ENCODE data around the gene ARSA. TPM values are rescaled to one million over a fixed set of nuclear protein-coding genes. Genes with fewer than 3 reads are reported as not detected.
A peak's percentile ranks its signal among the peaks of the same experiment; 100 is the strongest.

ARSA gene
- total and polyA plus RNA-seq, 2 experiments from 2014 or later = 8.1 to 8.2 TPM

DNA sequence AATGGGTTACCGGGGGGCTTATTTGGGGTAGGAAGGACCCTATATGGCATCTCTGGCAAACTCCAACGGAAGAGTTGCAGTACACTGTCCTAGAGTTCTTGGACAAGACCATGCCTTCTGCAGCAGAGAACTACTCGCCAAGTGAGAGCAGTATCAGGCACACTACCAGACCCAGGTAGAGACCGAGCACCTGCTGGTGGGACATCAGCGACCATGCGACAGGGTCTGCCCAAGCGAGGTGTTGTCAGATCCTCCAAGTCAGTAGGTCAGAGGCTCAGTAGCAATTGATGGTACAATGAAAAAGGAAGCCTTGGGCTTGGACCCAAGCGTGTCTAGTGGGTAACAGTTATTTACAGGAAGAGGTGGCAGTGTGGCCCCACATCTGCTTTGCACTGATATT, 42.2 kb downstream of the ARSA start (continued):
- TF ChIP-seq, protein P1, sequence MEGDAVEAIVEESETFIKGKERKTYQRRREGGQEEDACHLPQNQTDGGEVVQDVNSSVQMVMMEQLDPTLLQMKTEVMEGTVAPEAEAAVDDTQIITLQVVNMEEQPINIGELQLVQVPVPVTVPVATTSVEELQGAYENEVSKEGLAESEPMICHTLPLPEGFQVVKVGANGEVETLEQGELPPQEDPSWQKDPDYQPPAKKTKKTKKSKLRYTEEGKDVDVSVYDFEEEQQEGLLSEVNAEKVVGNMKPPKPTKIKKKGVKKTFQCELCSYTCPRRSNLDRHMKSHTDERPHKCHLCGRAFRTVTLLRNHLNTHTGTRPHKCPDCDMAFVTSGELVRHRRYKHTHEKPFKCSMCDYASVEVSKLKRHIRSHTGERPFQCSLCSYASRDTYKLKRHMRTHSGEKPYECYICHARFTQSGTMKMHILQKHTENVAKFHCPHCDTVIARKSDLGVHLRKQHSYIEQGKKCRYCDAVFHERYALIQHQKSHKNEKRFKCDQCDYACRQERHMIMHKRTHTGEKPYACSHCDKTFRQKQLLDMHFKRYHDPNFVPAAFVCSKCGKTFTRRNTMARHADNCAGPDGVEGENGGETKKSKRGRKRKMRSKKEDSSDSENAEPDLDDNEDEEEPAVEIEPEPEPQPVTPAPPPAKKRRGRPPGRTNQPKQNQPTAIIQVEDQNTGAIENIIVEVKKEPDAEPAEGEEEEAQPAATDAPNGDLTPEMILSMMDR (conservative IDR thresholded peaks at IDR 0.05; ENCODE audit: low read depth in 2 of 2) = no peak
- no peak for TF ChIP-seq POLR2AphosphoS5 (IDR thresholded peaks at IDR 0.05; ENCODE audit: low read depth)
- TF ChIP-seq ZNF331 (CRISPR knock-in tag; IDR thresholded peaks at IDR 0.05; ENCODE audit: low read depth) = no peak
- TF ChIP-seq CREB1 (CRISPR knock-in tag; IDR thresholded peaks at IDR 0.05; ENCODE audit: low read depth) = no peak
- TF ChIP-seq EZH2phosphoT487 (IDR thresholded peaks at IDR 0.05; ENCODE audit: unreplicated experiment) = no peak

DNA sequence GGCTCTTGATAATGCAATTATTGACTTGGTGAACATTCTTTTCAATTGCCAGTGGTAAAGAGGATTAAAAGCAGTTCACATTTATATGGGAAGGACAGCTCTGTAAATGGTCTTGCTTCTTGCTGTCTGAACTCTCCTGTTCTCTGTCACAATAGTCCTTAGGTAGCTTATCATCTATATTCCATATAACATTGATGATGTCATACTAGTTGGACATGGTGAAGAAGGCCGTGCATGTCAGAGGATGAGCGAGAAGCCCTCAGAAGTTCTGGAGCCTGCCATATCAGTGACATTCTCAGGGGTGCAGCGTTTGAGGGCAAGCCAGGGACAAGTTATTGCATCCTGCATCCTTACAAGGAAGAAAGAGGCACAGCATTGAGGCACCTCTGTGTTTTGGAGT, 42.7 kb downstream of the ARSA start:
- Histone ChIP-seq H3K4me3 (no peak overlapping the region), H4K20me1 (replicated peaks; ENCODE audit: insufficient read depth) (0 out of 2 replicates have a peak, but pooled peaks cover 3% of the 10 kb centered on the region), H3F3A (replicated peaks; ENCODE audit: low read depth) (peaks cover 15% of the 10 kb centered on the region), H3K4me2 (no peak overlapping the region), H3K79me2 (replicated peaks; ENCODE audit: insufficient read depth) (no peaks in the 10 kb centered on the region), H3K9me2 (ENCODE audit: insufficient read depth) (no peaks in the 10 kb centered on the region), H3K27ac (ENCODE audit: low read depth) (peak overlapping the region; percentile 64; the same call in 1 of the 2 replicates), H3K27me3 (ENCODE audit: insufficient read depth) (peaks cover 13% of the 10 kb centered on the region; the same call in 1 of the 2 replicates), H2AFZ (no peak overlapping the region), H3K4me1 (ENCODE audit: insufficient read depth) (peaks cover 8% of the 10 kb centered on the region), H3K36me3 (ENCODE audit: insufficient read depth) (no peaks in the 10 kb centered on the region)
- Mint-ChIP-seq H3K4me1 (peaks cover 7% of the 10 kb centered on the region), H3K27me3 (ENCODE audit: insufficient read depth, low read depth, poor library complexity) (peaks cover 10% of the 10 kb centered on the region), H3K9me3 (no peaks in the 10 kb centered on the region), H3K4me3 (no peak overlapping the region; the same call in 2 of the 3 replicates), H3K36me3 (ENCODE audit: low read depth) (no peaks in the 10 kb centered on the region; the same call in 2 of the 3 replicates), H3K27ac (no peak overlapping the region)
- DNase-seq (ENCODE audit: low spot score) = no peak
- no peak for ATAC-seq
- TF ChIP-seq POLR2AphosphoS5 (IDR thresholded peaks at IDR 0.05; ENCODE audit: low read depth) (no peak), STAT1 (IDR thresholded peaks at IDR 0.05; ENCODE audit: unreplicated experiment) (no peak), ZNF331 (CRISPR knock-in tag; IDR thresholded peaks at IDR 0.05; ENCODE audit: low read depth) (no peak), CREB1 (CRISPR knock-in tag; IDR thresholded peaks at IDR 0.05; ENCODE audit: low read depth) (no peak), ZNF114 (CRISPR knock-in tag; IDR thresholded peaks at IDR 0.05) (no peak), EZH2 (IDR thresholded peaks at IDR 0.05; ENCODE audit: low read depth, unreplicated experiment) (no peak), EZH2phosphoT487 (IDR thresholded peaks at IDR 0.05; ENCODE audit: unreplicated experiment) (no peak), JUNB (IDR thresholded peaks at IDR 0.05; ENCODE audit: unreplicated experiment) (no peak), NANOG (IDR thresholded peaks at IDR 0.05; ENCODE audit: borderline replicate concordance) (no peak)
- TF ChIP-seq, protein P1 (conservative IDR thresholded peaks at IDR 0.05; ENCODE audit: low read depth in 2 of 2) = no peak
- TF ChIP-seq, protein P2, sequence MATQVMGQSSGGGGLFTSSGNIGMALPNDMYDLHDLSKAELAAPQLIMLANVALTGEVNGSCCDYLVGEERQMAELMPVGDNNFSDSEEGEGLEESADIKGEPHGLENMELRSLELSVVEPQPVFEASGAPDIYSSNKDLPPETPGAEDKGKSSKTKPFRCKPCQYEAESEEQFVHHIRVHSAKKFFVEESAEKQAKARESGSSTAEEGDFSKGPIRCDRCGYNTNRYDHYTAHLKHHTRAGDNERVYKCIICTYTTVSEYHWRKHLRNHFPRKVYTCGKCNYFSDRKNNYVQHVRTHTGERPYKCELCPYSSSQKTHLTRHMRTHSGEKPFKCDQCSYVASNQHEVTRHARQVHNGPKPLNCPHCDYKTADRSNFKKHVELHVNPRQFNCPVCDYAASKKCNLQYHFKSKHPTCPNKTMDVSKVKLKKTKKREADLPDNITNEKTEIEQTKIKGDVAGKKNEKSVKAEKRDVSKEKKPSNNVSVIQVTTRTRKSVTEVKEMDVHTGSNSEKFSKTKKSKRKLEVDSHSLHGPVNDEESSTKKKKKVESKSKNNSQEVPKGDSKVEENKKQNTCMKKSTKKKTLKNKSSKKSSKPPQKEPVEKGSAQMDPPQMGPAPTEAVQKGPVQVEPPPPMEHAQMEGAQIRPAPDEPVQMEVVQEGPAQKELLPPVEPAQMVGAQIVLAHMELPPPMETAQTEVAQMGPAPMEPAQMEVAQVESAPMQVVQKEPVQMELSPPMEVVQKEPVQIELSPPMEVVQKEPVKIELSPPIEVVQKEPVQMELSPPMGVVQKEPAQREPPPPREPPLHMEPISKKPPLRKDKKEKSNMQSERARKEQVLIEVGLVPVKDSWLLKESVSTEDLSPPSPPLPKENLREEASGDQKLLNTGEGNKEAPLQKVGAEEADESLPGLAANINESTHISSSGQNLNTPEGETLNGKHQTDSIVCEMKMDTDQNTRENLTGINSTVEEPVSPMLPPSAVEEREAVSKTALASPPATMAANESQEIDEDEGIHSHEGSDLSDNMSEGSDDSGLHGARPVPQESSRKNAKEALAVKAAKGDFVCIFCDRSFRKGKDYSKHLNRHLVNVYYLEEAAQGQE (IDR thresholded peaks at IDR 0.05; ENCODE audit: unreplicated experiment) = no peak
- TF ChIP-seq, protein P3, sequence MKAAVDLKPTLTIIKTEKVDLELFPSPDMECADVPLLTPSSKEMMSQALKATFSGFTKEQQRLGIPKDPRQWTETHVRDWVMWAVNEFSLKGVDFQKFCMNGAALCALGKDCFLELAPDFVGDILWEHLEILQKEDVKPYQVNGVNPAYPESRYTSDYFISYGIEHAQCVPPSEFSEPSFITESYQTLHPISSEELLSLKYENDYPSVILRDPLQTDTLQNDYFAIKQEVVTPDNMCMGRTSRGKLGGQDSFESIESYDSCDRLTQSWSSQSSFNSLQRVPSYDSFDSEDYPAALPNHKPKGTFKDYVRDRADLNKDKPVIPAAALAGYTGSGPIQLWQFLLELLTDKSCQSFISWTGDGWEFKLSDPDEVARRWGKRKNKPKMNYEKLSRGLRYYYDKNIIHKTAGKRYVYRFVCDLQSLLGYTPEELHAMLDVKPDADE (IDR thresholded peaks at IDR 0.05) = no peak

Measured in GM23338 (cell line).